Keratinocyte (primary cell): ENCODE results near the gene TMEM127. TPM values are rescaled to one million over a fixed set of nuclear protein-coding genes. Genes with fewer than 3 reads are reported as not detected.

Experiments
- DNase-seq: peaks from one replicate; pipeline ENCODE4 v3.0.0-alpha.2; 2011; ENCODE audit warnings: low read depth, missing footprints, low spot score
- FAIRE-seq: peaks from 2 replicates; lab custom pipeline; 2011; peaks lifted over from hg19 to GRCh38; lab: Jason Lieb, UNC
- H2AFZ ChIP-seq: 2 replicates; pipeline ENCODE4 v1.6.0; 2012; ENCODE audit warnings: low read length, control low read depth, inconsistent platforms; ENCODE audit not compliant: control insufficient read depth
- H3K27ac ChIP-seq: 2 replicates; pipeline ENCODE4 v1.5.1; 2011; ENCODE audit warnings: low read length; ENCODE audit not compliant: control insufficient read depth, insufficient read depth
- H3K27me3 ChIP-seq: 3 replicates; pipeline ENCODE4 v1.6.0; 2011; ENCODE audit warnings: low read length; ENCODE audit not compliant: control insufficient read depth, insufficient read depth; ENCODE audit errors: extremely low read depth
- H3K36me3 ChIP-seq, 2 experiments: 2 replicates in 1 of 2; 3 replicates in 1 of 2; pipeline ENCODE4 v1.5.1; 2011; ENCODE audit warnings: low read length in 2 of 2, mild to moderate bottlenecking in 1 of 2; ENCODE audit not compliant: control insufficient read depth in 2 of 2, insufficient read depth in 2 of 2; ENCODE audit errors: extremely low read depth in 1 of 2
- H3K4me1 ChIP-seq: 3 replicates; pipeline ENCODE4 v1.5.1; 2011; ENCODE audit warnings: low read length; ENCODE audit not compliant: control insufficient read depth, insufficient read depth; ENCODE audit errors: extremely low read depth
- H3K4me2 ChIP-seq: 3 replicates; pipeline ENCODE4 v1.6.0; 2011; ENCODE audit warnings: low read depth, low read length; ENCODE audit not compliant: control insufficient read depth, insufficient read depth; ENCODE audit errors: extremely low read depth
- H3K4me3 ChIP-seq, 3 experiments: fragments of 200-600 bp in 1 of 3; sonication (generic) in 1 of 3; 2 replicates in 2 of 3; 3 replicates in 1 of 3; pipeline ENCODE4 v1.5.1; 2011 to 2016; ENCODE audit warnings: low read length in 3 of 3, mild to moderate bottlenecking in 3 of 3, control low read depth in 2 of 3, inconsistent platforms in 1 of 3, low read depth in 1 of 3, mixed read lengths in 1 of 3, mixed run types in 1 of 3, moderate library complexity in 1 of 3; ENCODE audit not compliant: control insufficient read depth in 2 of 3, insufficient read depth in 2 of 3; ENCODE audit errors: extremely low read depth in 1 of 3
- H3K79me2 ChIP-seq: 2 replicates; pipeline ENCODE4 v1.6.0; 2012; ENCODE audit warnings: low read length; ENCODE audit not compliant: control insufficient read depth, insufficient read depth
- H3K9ac ChIP-seq: 3 replicates; pipeline ENCODE4 v1.6.0; 2011; ENCODE audit warnings: low read length; ENCODE audit not compliant: control insufficient read depth, insufficient read depth; ENCODE audit errors: extremely low read depth
- H3K9me1 ChIP-seq: 3 replicates; pipeline ENCODE4 v1.6.0; 2011; ENCODE audit warnings: low read length; ENCODE audit not compliant: control insufficient read depth, insufficient read depth; ENCODE audit errors: extremely low read depth
- H3K9me3 ChIP-seq: 2 replicates; pipeline ENCODE4 v1.5.1; 2012; ENCODE audit warnings: low read depth, low read length; ENCODE audit not compliant: control insufficient read depth
- H4K20me1 ChIP-seq: 3 replicates; pipeline ENCODE4 v1.6.0; 2011; ENCODE audit warnings: low read length; ENCODE audit not compliant: control insufficient read depth, insufficient read depth; ENCODE audit errors: extremely low read depth
- CTCF ChIP-seq, 3 experiments: IDR thresholded peaks in 1 of 3; conservative IDR thresholded peaks in 1 of 3; optimal IDR thresholded peaks in 1 of 3; 2 replicates in 2 of 3; 3 replicates in 1 of 3; pipeline versions ENCODE3 to v1.5.1; 2011; ENCODE audit warnings: low read length in 3 of 3, mild to moderate bottlenecking in 3 of 3, moderate library complexity in 2 of 3, control low read depth in 1 of 3, inconsistent platforms in 1 of 3; ENCODE audit not compliant: insufficient read depth in 2 of 3; ENCODE audit errors: extremely low read depth in 1 of 3
- EZH2 ChIP-seq: IDR thresholded peaks from one replicate; pipeline ENCODE4 v1.6.1; 2012; ENCODE audit warnings: inconsistent platforms, mild to moderate bottlenecking, low read length, moderate library complexity
- dilution Hi-C: fragments of 300-500 bp; cut with MboI; formaldehyde crosslinking; loops from one replicate; pipeline ENCODE4 v1.7.0; 2020; ENCODE audit warnings: low sequenced_read_pairs; ENCODE audit not compliant: extremely low pct_ligation_motif_present
- polyA plus RNA-seq, 5 experiments: library from polyadenylated mRNA; depleted of rRNA in 3 of 5; stranded (reverse) in 3 of 5; stranded (forward) in 1 of 5; unstranded in 1 of 5; fragments of >200 nt; gene quantifications; 1 replicate in 1 of 5; 2 replicates in 3 of 5; 3 replicates in 1 of 5; pipeline versions ENCODE4 v1.2.1 to v1.2.3, GENCODE V29; 2011 to 2012; ENCODE audit warnings: missing spikeins in 2 of 5, low read depth in 1 of 5, low replicate concordance in 1 of 5

TMEM127 gene
- polyA plus RNA-seq, 1 donor (not counting 4 experiments of a cell fraction or from before 2014, with no cell fraction given), result 30.8 TPM

- dilution Hi-C loops, result no loop called here
- H3K4me1 ChIP-seq, result no peaks in the 10 kb centered on the region
- no peak overlapping the region for H3K9ac ChIP-seq
- H3K9me3 ChIP-seq, result no peaks in the 10 kb centered on the region
- H3K4me3 ChIP-seq, result no peak overlapping the region
- H3K27me3 ChIP-seq, result no peaks in the 10 kb centered on the region
- FAIRE-seq (no peak), DNase-seq (no peak)
- no peak overlapping the region for H3K4me2 ChIP-seq
- no peaks in the 10 kb centered on the region for H4K20me1 ChIP-seq
- H3K36me3 ChIP-seq, result no peaks in the 10 kb centered on the region
- no peaks in the 10 kb centered on the region for H3K9me1 ChIP-seq
- no peak overlapping the region for H2AFZ ChIP-seq
- TF ChIP-seq CTCF (optimal IDR thresholded peaks at IDR 0.05 in 1 of 3, IDR thresholded peaks at IDR 0.05 in 1 of 3, conservative IDR thresholded peaks at IDR 0.05 in 1 of 3; ENCODE audit: extremely low read depth in 1 of 3, insufficient read depth in 2 of 3, low read length in 3 of 3) (no peak), EZH2 (no peak)
- H3K79me2 ChIP-seq, result no peaks in the 10 kb centered on the region
- no peak overlapping the region for H3K27ac ChIP-seq
These were observed 32.4 kb downstream of the TMEM127 start for GRCh38 chr2:96233436-96233835.

- H3K27me3 ChIP-seq, result no peaks in the 10 kb centered on the region
- H4K20me1 ChIP-seq, result no peaks in the 10 kb centered on the region
- no peaks in the 10 kb centered on the region for H3K36me3 ChIP-seq
- no peak overlapping the region for H3K4me3 ChIP-seq
- no peak overlapping the region for H3K9ac ChIP-seq
- no peak overlapping the region for H2AFZ ChIP-seq
- H3K9me3 ChIP-seq, result no peaks in the 10 kb centered on the region
- H3K79me2 ChIP-seq, result no peaks in the 10 kb centered on the region
- no peak overlapping the region for H3K27ac ChIP-seq
- dilution Hi-C loops, result no loop called here
- DNase-seq, result no peak
- no peak overlapping the region for H3K4me2 ChIP-seq
- no peaks in the 10 kb centered on the region for H3K9me1 ChIP-seq
- no peak for FAIRE-seq
- H3K4me1 ChIP-seq, result no peaks in the 10 kb centered on the region
- TF ChIP-seq CTCF (optimal IDR thresholded peaks at IDR 0.05 in 1 of 3, IDR thresholded peaks at IDR 0.05 in 1 of 3, conservative IDR thresholded peaks at IDR 0.05 in 1 of 3; ENCODE audit: extremely low read depth in 1 of 3, insufficient read depth in 2 of 3, low read length in 3 of 3), result no peak
- no peak for TF ChIP-seq EZH2
These were observed 34.5 kb downstream of the TMEM127 start for GRCh38 chr2:96231316-96231715.
